Activated CD8-positive, alpha-beta T cell treated with anti-CD3 and anti-CD28 coated beads, Interleukin-2, amount 10 ng/mL, durations not matched to agents 7 days and 5 days (primary cell): ENCODE measurements around the gene FRMD4B. TPM values are rescaled to one million over a fixed set of nuclear protein-coding genes. Genes with fewer than 3 reads are reported as not detected.

Experiments used
- ATAC-seq: fragments of 150-1000 bp; cut with Tn5 transposase; one replicate; pipeline ENCODE4 v1.10.0; 2021; ENCODE audit warnings: moderate library complexity
- CTCF ChIA-PET: fragments of 350-600 bp; sonication (Branson Sonifier 250); formaldehyde crosslinking; loops from one replicate; lab custom pipeline; 2021; ENCODE audit warnings: antibody characterized with exemption; lab: Charles Lee
- POLR2A ChIA-PET: fragments of 350-600 bp; sonication (Branson Sonifier 250); formaldehyde crosslinking; loops from one replicate; lab custom pipeline; 2021; ENCODE audit warnings: antibody characterized with exemption; lab: Charles Lee
- DNase-seq: peaks from one replicate; pipeline ENCODE4 v3.0.0-alpha.2; 2020
- H3K27ac Mint-ChIP-seq: one replicate; pipeline ENCODE4 v1.8.0; 2021; ENCODE audit warnings: mild to moderate bottlenecking, mixed read lengths
- H3K27me3 Mint-ChIP-seq: one replicate; pipeline ENCODE4 v1.8.0; 2021; ENCODE audit warnings: low read depth, mixed read lengths
- H3K36me3 Mint-ChIP-seq: one replicate; pipeline ENCODE4 v1.8.0; 2021; ENCODE audit warnings: low read depth, mixed read lengths
- H3K4me1 Mint-ChIP-seq: one replicate; pipeline ENCODE4 v1.8.0; 2021; ENCODE audit warnings: low read depth, mixed read lengths
- H3K4me3 Mint-ChIP-seq: one replicate; pipeline ENCODE4 v1.8.0; 2021; ENCODE audit warnings: mild to moderate bottlenecking, mixed read lengths
- H3K9me3 Mint-ChIP-seq: one replicate; pipeline ENCODE4 v1.8.0; 2022; ENCODE audit warnings: mixed read lengths; ENCODE audit not compliant: insufficient read depth
- total RNA-seq, 2 experiments: library from RNA; stranded (reverse); gene quantifications; one replicate each; pipeline ENCODE4 v1.2.3, GENCODE V29; 2021

FRMD4B gene
- 1 to 10 TPM; 7.7 to 8.2 TPM for total RNA-seq

GRCh38 chr3:69385723-69386555, at the start of gene FRMD4B:
FRMD4B (minus strand) TSS chr3:69386088; CDS start chr3:69385989, 99 bp downstream.
- Mint-ChIP-seq H3K36me3 (no peaks in the 10 kb centered on the region), H3K4me1 (peaks cover 20% of the 10 kb centered on the region), H3K27ac (no peak within 1 kb of the TSS)

GRCh38 chr3:69433969-69434325, 48.1 kb upstream of the FRMD4B start:
- ChIA-PET POLR2A (no interaction called here), CTCF (interaction anchor here (0.8 to 1.5 kb wide), 4 partner anchors 9 to 110 kb away, joined by 3 to 4 read pairs (median 3); no protein-coding TSS in a partner anchor)
- Mint-ChIP-seq H3K9me3 (no peaks in the 10 kb centered on the region), H3K27ac (no peak overlapping the region), H3K27me3 (peaks cover 10% of the 10 kb centered on the region), H3K4me3 (no peak overlapping the region), H3K4me1 (no peaks in the 10 kb centered on the region), H3K36me3 (no peaks in the 10 kb centered on the region)
- no peak for ATAC-seq
- DNase-seq = no peak

More at GRCh38 chr3:69385723-69386555, at the start of gene FRMD4B:
- ChIA-PET CTCF (interaction anchor here (0.8 to 2.9 kb wide), 5 partner anchors 13 to 266 kb away, joined by 3 to 19 read pairs (median 8); no protein-coding TSS in a partner anchor), POLR2A (no interaction called here)
- Mint-ChIP-seq H3K4me3 (peak within 1 kb of the TSS; percentile 60), H3K9me3 (no peaks in the 10 kb centered on the region), H3K27me3 (peaks cover 63% of the 10 kb centered on the region)
- ATAC-seq (peak; percentile 84), DNase-seq (peak; percentile 44)

- POLR2A ChIA-PET = no interaction called here
- Mint-ChIP-seq H3K27ac (no peak overlapping the region), H3K4me1 (no peaks in the 10 kb centered on the region), H3K27me3 (peaks cover 12% of the 10 kb centered on the region), H3K9me3 (no peaks in the 10 kb centered on the region), H3K36me3 (no peaks in the 10 kb centered on the region), H3K4me3 (no peak overlapping the region)
- no peak for DNase-seq
- CTCF ChIA-PET = interaction anchor here (1.2 to 1.5 kb wide), 4 partner anchors 9 to 272 kb away, joined by 3 to 4 read pairs (median 3); no protein-coding TSS in a partner anchor
- no peak for ATAC-seq
Measured at GRCh38 chr3:69433121-69433968, 47.5 kb upstream of the FRMD4B start.

GRCh38 chr3:69428657-69429255, 42.9 kb upstream of the FRMD4B start:
- CTCF ChIA-PET = interaction anchor here (1.7 to 3.3 kb wide), 3 partner anchors 20 to 267 kb away, joined by 5 to 16 read pairs (median 5); no protein-coding TSS in a partner anchor
- Mint-ChIP-seq H3K9me3 (no peaks in the 10 kb centered on the region), H3K4me1 (no peaks in the 10 kb centered on the region), H3K27me3 (peaks cover 19% of the 10 kb centered on the region), H3K4me3 (no peak overlapping the region), H3K27ac (no peak overlapping the region), H3K36me3 (no peaks in the 10 kb centered on the region)
- DNase-seq = no peak
- POLR2A ChIA-PET = no interaction called here
- ATAC-seq = no peak

GRCh38 chr3:69426967-69427304, 41.0 kb upstream of the FRMD4B start:
- CTCF ChIA-PET = interaction anchor here (0.8 to 6.3 kb wide), 6 partner anchors 15 to 307 kb away, joined by 3 to 33 read pairs (median 4); no protein-coding TSS in a partner anchor
- no peak for ATAC-seq
- no peak for DNase-seq
- peaks cover 19% of the 10 kb centered on the region for H3K27me3 Mint-ChIP-seq
- H3K36me3 Mint-ChIP-seq = no peaks in the 10 kb centered on the region
- H3K27ac Mint-ChIP-seq = no peak overlapping the region
- POLR2A ChIA-PET = no interaction called here
- no peaks in the 10 kb centered on the region for H3K9me3 Mint-ChIP-seq
- no peaks in the 10 kb centered on the region for H3K4me1 Mint-ChIP-seq
- no peak overlapping the region for H3K4me3 Mint-ChIP-seq

- CTCF ChIA-PET = interaction anchor here (0.8 to 6.3 kb wide), 6 partner anchors 9 to 307 kb away, joined by 3 to 33 read pairs (median 10); no protein-coding TSS in a partner anchor
- Mint-ChIP-seq H3K4me1 (no peaks in the 10 kb centered on the region), H3K27ac (no peak overlapping the region), H3K36me3 (no peaks in the 10 kb centered on the region), H3K27me3 (peaks cover 18% of the 10 kb centered on the region), H3K4me3 (no peak overlapping the region), H3K9me3 (no peaks in the 10 kb centered on the region)
- POLR2A ChIA-PET = no interaction called here
- ATAC-seq = no peak
- DNase-seq = no peak
Measured at GRCh38 chr3:69426291-69426966, 40.5 kb upstream of the FRMD4B start.

- CTCF ChIA-PET = interaction anchor here (0.6 to 6.3 kb wide), 12 partner anchors 10 to 306 kb away, joined by 3 to 33 read pairs (median 4); no protein-coding TSS in a partner anchor
- Mint-ChIP-seq H3K4me3 (no peak overlapping the region), H3K4me1 (no peaks in the 10 kb centered on the region), H3K27ac (no peak overlapping the region), H3K9me3 (no peaks in the 10 kb centered on the region), H3K36me3 (no peaks in the 10 kb centered on the region), H3K27me3 (peaks cover 10% of the 10 kb centered on the region)
- DNase-seq (peak; percentile 53), ATAC-seq (peak; percentile 64)
- POLR2A ChIA-PET = no interaction called here
Measured at GRCh38 chr3:69425249-69425648, 39.4 kb upstream of the FRMD4B start.

- ATAC-seq = no peak
- no peak for DNase-seq
- no peak overlapping the region for H3K27ac Mint-ChIP-seq
- no peaks in the 10 kb centered on the region for H3K36me3 Mint-ChIP-seq
- no peaks in the 10 kb centered on the region for H3K4me1 Mint-ChIP-seq
- no peaks in the 10 kb centered on the region for H3K9me3 Mint-ChIP-seq
- H3K4me3 Mint-ChIP-seq = no peak overlapping the region
- ChIA-PET POLR2A (interaction anchor here (0.6 kb wide), 1 partner anchor 324 kb away, joined by 3 read pairs; no protein-coding TSS in a partner anchor), CTCF (interaction anchor here (0.6 to 6.3 kb wide), 8 partner anchors 10 to 303 kb away, joined by 3 to 33 read pairs (median 4); no protein-coding TSS in a partner anchor)
- peaks cover 7% of the 10 kb centered on the region for H3K27me3 Mint-ChIP-seq
Measured at GRCh38 chr3:69423463-69424155, 37.7 kb upstream of the FRMD4B start.

- CTCF ChIA-PET = interaction anchor here (0.6 to 6.3 kb wide), 8 partner anchors 12 to 302 kb away, joined by 3 to 33 read pairs (median 4); no protein-coding TSS in a partner anchor
- Mint-ChIP-seq H3K27ac (no peak overlapping the region), H3K9me3 (no peaks in the 10 kb centered on the region), H3K27me3 (peaks cover 7% of the 10 kb centered on the region), H3K4me3 (no peak overlapping the region), H3K36me3 (no peaks in the 10 kb centered on the region), H3K4me1 (no peaks in the 10 kb centered on the region)
- POLR2A ChIA-PET = no interaction called here
- DNase-seq (no peak), ATAC-seq (no peak)
Measured at GRCh38 chr3:69422751-69423150, 36.9 kb upstream of the FRMD4B start.

- Mint-ChIP-seq H3K27ac (no peak overlapping the region), H3K36me3 (no peaks in the 10 kb centered on the region), H3K9me3 (no peaks in the 10 kb centered on the region), H3K4me1 (no peaks in the 10 kb centered on the region), H3K4me3 (no peak overlapping the region), H3K27me3 (peaks cover 7% of the 10 kb centered on the region)
- DNase-seq (no peak), ATAC-seq (no peak)
- POLR2A ChIA-PET = no interaction called here
- CTCF ChIA-PET = interaction anchor here (1.9 to 6.3 kb wide), 2 partner anchors 115 to 259 kb away, joined by 4 to 33 read pairs; no protein-coding TSS in a partner anchor
Measured at GRCh38 chr3:69420781-69421520, 35.1 kb upstream of the FRMD4B start.
